Measurements from ENCODE around the gene FBXO9. TPM values are rescaled to one million over a fixed set of nuclear protein-coding genes. Genes with fewer than 3 reads are reported as not detected.
"Not testable (repeated sequence)": the region's sequence is repeated elsewhere in the genome, so short reads cannot be mapped to it uniquely, and the experiment has no call there.

FBXO9 gene
- polyA plus RNA-seq, 2 of the 4 experiments (the other 2 are of a cell fraction), result 32.1 to 67.6 TPM

- TF ChIP-seq HES2 (IDR thresholded peaks at IDR 0.05) (no peak), FOSB (CRISPR knock-in tag; IDR thresholded peaks at IDR 0.05) (no peak), FOXS1 (CRISPR knock-in tag; IDR thresholded peaks at IDR 0.05) (no peak)
Observed at GRCh38 chr6:53045891-53046673, 19.1 kb upstream of the FBXO9 start (continued).

- ChIA-PET POLR2A (no interaction called here), CTCF (interaction anchor here (0.8 to 1.6 kb wide), 2 partner anchors 53 to 54 kb away, joined by 3 to 4 read pairs; partner anchors contain the start of gene GSTA4)
- DNase-seq (ENCODE audit: low read depth in 1 of 2, low spot score in 1 of 2), result no peak
- Histone ChIP-seq H3K4me2 (no peak overlapping the region), H3K9me3 (no peaks in the 10 kb centered on the region), H3K4me1 (peaks cover 13% of the 10 kb centered on the region; the same call in 2 of the 3 replicates), H3K27ac (no peak overlapping the region), H3K4me3 (no peak overlapping the region)
- WGBS (ENCODE audit: missing lambda C conversion rate), result 87% methylated on average over 9 of the region's 9 CpGs
- FAIRE-seq, result no peak
- TF ChIP-seq HMGXB4 (CRISPR knock-in tag; IDR thresholded peaks at IDR 0.05; ENCODE audit: borderline replicate concordance), result no peak
- TF ChIP-seq NFE2L2 (conservative IDR thresholded peaks at IDR 0.05; ENCODE audit: low read length), result peak; percentile 45; the same call in 1 of the 2 replicates
- no peak for TF ChIP-seq ELK1 (IDR thresholded peaks at IDR 0.05; ENCODE audit: low read depth, low read length)
- TF ChIP-seq MAFK (IDR thresholded peaks at IDR 0.05; ENCODE audit: partially characterized antibody), result peak; percentile 48
- TF ChIP-seq FOSL2 (IDR thresholded peaks at IDR 0.05), result no peak
- TF ChIP-seq FOSL2 (CRISPR knock-in tag; IDR thresholded peaks at IDR 0.05), result peak; percentile 22; the same call in 1 of the 2 replicates
- no peak for ATAC-seq
Observed at GRCh38 chr6:53048431-53049195, 16.6 kb upstream of the FBXO9 start.

GRCh38 chr6:53049415-53049814 lies 15.8 kb upstream of the FBXO9 start:
- H3K4me3 ChIP-seq, result no peak overlapping the region
- 50% methylated on average over 1 of the region's 1 CpG for WGBS (ENCODE audit: missing lambda C conversion rate)
- ATAC-seq (no peak), DNase-seq (ENCODE audit: low read depth in 1 of 2, low spot score in 1 of 2) (no peak), FAIRE-seq (no peak)
- ChIA-PET CTCF (interaction anchor here (0.8 kb wide), 1 partner anchor 55 kb away, joined by 3 read pairs; the partner anchor contains the start of gene GSTA4), POLR2A (no interaction called here)
- no peaks in the 10 kb centered on the region for H3K9me3 ChIP-seq
- no peak overlapping the region for H3K27ac ChIP-seq
- no peak overlapping the region for H3K4me2 ChIP-seq
- H3K4me1 ChIP-seq, result peaks cover 7% of the 10 kb centered on the region; the same call in 1 of the 3 replicates
- no peak for TF ChIP-seq KDM1A (IDR thresholded peaks at IDR 0.05; ENCODE audit: low read depth)
- TF ChIP-seq MAFK (IDR thresholded peaks at IDR 0.05; ENCODE audit: partially characterized antibody), result no peak

- WGBS (ENCODE audit: missing lambda C conversion rate), result 77% methylated on average over 3 of the region's 3 CpGs
- H3K4me2 ChIP-seq; H3K27ac ChIP-seq; POLR2A ChIA-PET; FAIRE-seq; DNase-seq (ENCODE audit: low read depth in 1 of 2, low spot score in 1 of 2); ATAC-seq; H3K4me1 ChIP-seq; H3K9me3 ChIP-seq; H3K4me3 ChIP-seq: not testable (repeated sequence)
- CTCF ChIA-PET, result interaction anchor here (0.6 to 1.8 kb wide), 2 partner anchors 57 to 144 kb away, joined by 3 to 6 read pairs; partner anchors contain the start of gene GSTA4
Observed at GRCh38 chr6:53052152-53052551, 13.1 kb upstream of the FBXO9 start.

GRCh38 chr6:53054532-53054931 lies 10.7 kb upstream of the FBXO9 start:
- FAIRE-seq (no peak), ATAC-seq (no peak), DNase-seq (ENCODE audit: low read depth in 1 of 2, low spot score in 1 of 2) (no peak)
- Histone ChIP-seq H3K4me2 (no peak overlapping the region), H3K27ac (no peak overlapping the region), H3K4me3 (no peak overlapping the region), H3K9me3 (no peaks in the 10 kb centered on the region), H3K4me1 (no peaks in the 10 kb centered on the region)
- 89% methylated on average over 4 of the region's 4 CpGs for WGBS (ENCODE audit: missing lambda C conversion rate)
- TF ChIP-seq E2F6 (IDR thresholded peaks at IDR 0.05; ENCODE audit: borderline replicate concordance, low read depth) (no peak), ESRRA (IDR thresholded peaks at IDR 0.05; ENCODE audit: borderline replicate concordance, low read length) (no peak), PHF8 (IDR thresholded peaks at IDR 0.05; ENCODE audit: borderline replicate concordance, low read depth) (no peak), CHD2 (IDR thresholded peaks at IDR 0.05; ENCODE audit: low read length, partially characterized antibody) (no peak), MAZ (IDR thresholded peaks at IDR 0.05; ENCODE audit: borderline replicate concordance, low read depth, low read length) (no peak), ZSCAN20 (CRISPR knock-in tag; IDR thresholded peaks at IDR 0.05) (no peak)
- ChIA-PET CTCF (interaction anchor here (0.8 to 3.0 kb wide), 3 partner anchors 58 to 172 kb away, joined by 3 to 9 read pairs (median 3); no protein-coding TSS in a partner anchor), POLR2A (no interaction called here)
